ENCODE data around the gene SRXN1. TPM values are rescaled to one million over a fixed set of nuclear protein-coding genes. Genes with fewer than 3 reads are reported as not detected.

Gene SRXN1
- total and polyA plus RNA-seq, 2 donors from 2014 or later, result 17.4 to 51.1 TPM

DNA sequence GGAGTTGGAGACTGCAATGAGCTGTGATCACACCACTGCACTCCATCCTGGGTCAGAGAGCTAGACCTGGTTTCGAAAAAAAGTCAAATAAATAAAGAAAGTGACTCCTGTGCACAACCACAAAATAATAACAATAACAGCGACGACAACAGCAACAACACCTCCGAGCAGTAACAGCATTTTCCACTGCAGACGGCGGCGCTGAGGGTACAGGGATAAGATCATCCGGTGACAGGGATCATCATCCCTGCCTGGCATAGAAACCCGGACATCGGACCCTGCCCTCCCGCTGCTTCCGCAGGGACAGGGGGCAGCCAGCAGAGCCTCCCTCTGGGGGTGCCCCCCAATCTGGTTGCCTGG lies 11.5 kb downstream of the SRXN1 start:
- DNase-seq (peak in 3 of 5 donors; percentile 50 to 67 (median 54)), FAIRE-seq (no peak)
- H3K4me1 ChIP-seq (ENCODE audit: control insufficient read depth in 2 of 3, insufficient read depth in 2 of 3, low read depth in 1 of 3, low read length in 3 of 3), result peaks cover 0 to 5% (median 4%) of the 10 kb centered on the region in 3 donors
- no peaks in the 10 kb centered on the region for H3K9me3 ChIP-seq (ENCODE audit: control insufficient read depth in 2 of 3, insufficient read depth in 1 of 3, low read length in 3 of 3)
- no peak overlapping the region for H3K4me3 ChIP-seq (ENCODE audit: low read length in 3 of 3)
- TF ChIP-seq, protein P1, sequence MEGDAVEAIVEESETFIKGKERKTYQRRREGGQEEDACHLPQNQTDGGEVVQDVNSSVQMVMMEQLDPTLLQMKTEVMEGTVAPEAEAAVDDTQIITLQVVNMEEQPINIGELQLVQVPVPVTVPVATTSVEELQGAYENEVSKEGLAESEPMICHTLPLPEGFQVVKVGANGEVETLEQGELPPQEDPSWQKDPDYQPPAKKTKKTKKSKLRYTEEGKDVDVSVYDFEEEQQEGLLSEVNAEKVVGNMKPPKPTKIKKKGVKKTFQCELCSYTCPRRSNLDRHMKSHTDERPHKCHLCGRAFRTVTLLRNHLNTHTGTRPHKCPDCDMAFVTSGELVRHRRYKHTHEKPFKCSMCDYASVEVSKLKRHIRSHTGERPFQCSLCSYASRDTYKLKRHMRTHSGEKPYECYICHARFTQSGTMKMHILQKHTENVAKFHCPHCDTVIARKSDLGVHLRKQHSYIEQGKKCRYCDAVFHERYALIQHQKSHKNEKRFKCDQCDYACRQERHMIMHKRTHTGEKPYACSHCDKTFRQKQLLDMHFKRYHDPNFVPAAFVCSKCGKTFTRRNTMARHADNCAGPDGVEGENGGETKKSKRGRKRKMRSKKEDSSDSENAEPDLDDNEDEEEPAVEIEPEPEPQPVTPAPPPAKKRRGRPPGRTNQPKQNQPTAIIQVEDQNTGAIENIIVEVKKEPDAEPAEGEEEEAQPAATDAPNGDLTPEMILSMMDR (IDR thresholded peaks at IDR 0.05; ENCODE audit: borderline replicate concordance, extremely low read depth, insufficient read depth), result no peak
- H3K9ac ChIP-seq (ENCODE audit: low read length in 3 of 3), result no peak overlapping the region
- intact Hi-C loops (cut with DNase I), result loop anchor here (10.0 kb wide), 1 partner anchor 77 kb away; no protein-coding TSS in a partner anchor
- no peak overlapping the region for H3K27ac ChIP-seq (ENCODE audit: low read depth in 2 of 2, low read length in 2 of 2)
- no peaks in the 10 kb centered on the region for H3K27me3 ChIP-seq (ENCODE audit: control insufficient read depth, insufficient read depth, low read length)
- H3K36me3 ChIP-seq (ENCODE audit: control insufficient read depth in 2 of 3, insufficient read depth in 3 of 3, low read length in 3 of 3), result no peaks in the 10 kb centered on the region

DNA sequence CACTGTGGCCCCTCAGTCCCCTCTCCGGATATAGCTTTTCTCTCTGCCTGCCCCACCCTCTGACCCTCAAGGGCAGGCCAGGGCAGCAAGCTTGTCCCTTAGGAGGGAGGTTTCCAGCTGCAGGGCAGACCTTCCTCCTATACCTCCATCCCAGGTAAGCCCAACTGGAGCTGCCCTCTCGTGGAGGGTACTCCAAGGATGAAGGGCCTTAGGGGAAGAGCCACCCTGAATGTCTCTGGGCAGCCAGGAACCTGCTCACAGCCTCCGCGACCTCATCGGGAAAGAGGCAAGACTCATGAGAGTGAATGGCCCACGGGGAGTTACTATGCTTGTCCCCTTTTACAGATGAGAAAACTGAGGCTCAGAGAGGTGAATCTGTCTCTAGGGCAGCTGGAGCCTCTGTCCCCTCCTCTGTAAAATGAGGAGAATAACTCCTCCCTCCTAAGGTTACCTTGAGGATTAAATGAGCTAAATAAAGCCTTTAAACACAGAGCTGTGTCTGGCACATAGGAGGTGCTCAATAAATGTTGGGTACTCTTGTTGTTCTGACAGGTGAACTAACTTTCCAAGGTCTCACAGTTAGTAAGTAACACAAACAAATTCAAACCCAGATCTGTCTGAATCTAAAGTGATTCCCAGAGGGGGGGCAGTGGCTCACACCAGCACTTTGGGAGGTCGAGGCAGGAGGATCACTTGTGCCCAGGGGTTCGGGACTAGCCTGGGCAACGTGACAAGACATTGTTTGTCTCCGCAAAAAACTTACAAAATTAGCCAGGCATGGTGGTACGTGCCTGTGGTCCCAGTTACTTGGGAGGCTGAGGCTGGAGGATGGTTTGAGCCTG lies 12.1 kb downstream of the SRXN1 start:
- H3K9me3 ChIP-seq (ENCODE audit: control insufficient read depth in 2 of 3, insufficient read depth in 1 of 3, low read length in 3 of 3), result no peaks in the 10 kb centered on the region
- H3K4me1 ChIP-seq (ENCODE audit: control insufficient read depth in 2 of 3, insufficient read depth in 2 of 3, low read depth in 1 of 3, low read length in 3 of 3), result peaks cover 0 to 4% (median 4%) of the 10 kb centered on the region in 3 donors
- H3K27me3 ChIP-seq (ENCODE audit: control insufficient read depth, insufficient read depth, low read length), result no peaks in the 10 kb centered on the region
- DNase-seq (no peak), FAIRE-seq (no peak)
- no peak overlapping the region for H3K4me3 ChIP-seq (ENCODE audit: low read length in 3 of 3)
- H3K27ac ChIP-seq (ENCODE audit: low read depth in 2 of 2, low read length in 2 of 2), result no peak overlapping the region
- intact Hi-C loops (cut with DNase I), result loop anchor here (10.0 kb wide), 1 partner anchor 76 kb away; no protein-coding TSS in a partner anchor
- H3K36me3 ChIP-seq (ENCODE audit: control insufficient read depth in 2 of 3, insufficient read depth in 3 of 3, low read length in 3 of 3), result no peaks in the 10 kb centered on the region
- H3K9ac ChIP-seq (ENCODE audit: low read length in 3 of 3), result no peak overlapping the region
- TF ChIP-seq, protein P1 (IDR thresholded peaks at IDR 0.05; ENCODE audit: borderline replicate concordance, extremely low read depth, insufficient read depth), result no peak

DNA sequence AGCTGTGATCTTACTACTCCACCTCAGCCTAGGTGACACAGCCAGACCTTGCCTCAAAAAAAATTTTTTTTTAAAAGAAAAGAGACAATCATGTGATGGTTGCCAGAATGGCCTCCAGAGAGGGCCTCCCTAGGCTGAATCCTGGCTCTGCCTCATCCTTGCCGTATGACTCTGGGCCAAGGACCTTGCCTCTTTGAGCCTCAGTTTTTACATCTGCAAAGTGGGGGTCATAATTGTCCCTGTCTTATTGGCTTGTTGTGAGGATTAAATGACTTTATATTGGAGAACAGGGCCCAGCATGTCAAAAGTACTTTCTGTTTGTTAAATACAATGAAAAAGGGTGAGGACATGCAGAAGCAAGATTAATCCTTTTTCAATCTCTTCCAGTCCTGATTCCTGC lies 14.4 kb downstream of the SRXN1 start:
- no peaks in the 10 kb centered on the region for H3K4me1 ChIP-seq (ENCODE audit: control insufficient read depth in 2 of 3, insufficient read depth in 2 of 3, low read depth in 1 of 3, low read length in 3 of 3)
- no peak for DNase-seq
- intact Hi-C loops (cut with DNase I), result no loop called here
- no peaks in the 10 kb centered on the region for H3K36me3 ChIP-seq (ENCODE audit: control insufficient read depth in 2 of 3, insufficient read depth in 3 of 3, low read length in 3 of 3)
- H3K27me3 ChIP-seq (ENCODE audit: control insufficient read depth, insufficient read depth, low read length), result no peaks in the 10 kb centered on the region
- no peak overlapping the region for H3K4me3 ChIP-seq (ENCODE audit: low read length in 3 of 3)
- H3K27ac ChIP-seq (ENCODE audit: low read depth in 2 of 2, low read length in 2 of 2), result no peak overlapping the region
- FAIRE-seq, result no peak
- no peaks in the 10 kb centered on the region for H3K9me3 ChIP-seq (ENCODE audit: control insufficient read depth in 2 of 3, insufficient read depth in 1 of 3, low read length in 3 of 3)
- TF ChIP-seq, protein P1 (IDR thresholded peaks at IDR 0.05; ENCODE audit: borderline replicate concordance, extremely low read depth, insufficient read depth), result no peak
- H3K9ac ChIP-seq (ENCODE audit: low read length in 3 of 3), result no peak overlapping the region
